Activated CD8-positive, alpha-beta memory T cell treated with anti-CD3 and anti-CD28 coated beads, Interleukin-2, amount 10 ng/mL, durations not matched to agents 7 days and 5 days (primary cell): Measurements from ENCODE around the gene MCCD1. TPM values are rescaled to one million over a fixed set of nuclear protein-coding genes. Genes with fewer than 3 reads are reported as not detected.
"Not testable (repeated sequence)": the region's sequence is repeated elsewhere in the genome, so short reads cannot be mapped to it uniquely, and the experiment has no call there.

Experiments
- ATAC-seq: fragments of 150-1000 bp; cut with Tn5 transposase; one replicate; pipeline ENCODE4 v1.10.0; 2021; ENCODE audit warnings: moderate library complexity
- CTCF ChIA-PET: fragments of 350-600 bp; sonication (Branson Sonifier 250); formaldehyde crosslinking; loops from one replicate; lab custom pipeline; 2021; ENCODE audit warnings: antibody characterized with exemption; lab: Charles Lee
- DNase-seq: peaks from one replicate; pipeline ENCODE4 v3.0.0-alpha.2; 2020
- H3K27ac Mint-ChIP-seq: one replicate; pipeline ENCODE4 v1.8.0; 2021; ENCODE audit warnings: mild to moderate bottlenecking, mixed read lengths
- H3K27me3 Mint-ChIP-seq: one replicate; pipeline ENCODE4 v1.8.0; 2021; ENCODE audit warnings: mixed read lengths
- H3K36me3 Mint-ChIP-seq: one replicate; pipeline ENCODE4 v1.8.0; 2021; ENCODE audit warnings: mild to moderate bottlenecking, mixed read lengths
- H3K4me1 Mint-ChIP-seq: one replicate; pipeline ENCODE4 v1.8.0; 2021; ENCODE audit warnings: mixed read lengths
- H3K4me3 Mint-ChIP-seq: one replicate; pipeline ENCODE4 v1.8.0; 2021; ENCODE audit warnings: mild to moderate bottlenecking, moderate library complexity, mixed read lengths
- H3K9me3 Mint-ChIP-seq: one replicate; pipeline ENCODE4 v1.8.0; 2022; ENCODE audit warnings: low read depth, mixed read lengths
- total RNA-seq, 2 experiments: library from RNA; stranded (reverse); gene quantifications; one replicate each; pipeline ENCODE4 v1.2.3, GENCODE V29; 2021

MCCD1 gene
- total RNA-seq, 2 experiments from 2014 or later: not detected

DNA sequence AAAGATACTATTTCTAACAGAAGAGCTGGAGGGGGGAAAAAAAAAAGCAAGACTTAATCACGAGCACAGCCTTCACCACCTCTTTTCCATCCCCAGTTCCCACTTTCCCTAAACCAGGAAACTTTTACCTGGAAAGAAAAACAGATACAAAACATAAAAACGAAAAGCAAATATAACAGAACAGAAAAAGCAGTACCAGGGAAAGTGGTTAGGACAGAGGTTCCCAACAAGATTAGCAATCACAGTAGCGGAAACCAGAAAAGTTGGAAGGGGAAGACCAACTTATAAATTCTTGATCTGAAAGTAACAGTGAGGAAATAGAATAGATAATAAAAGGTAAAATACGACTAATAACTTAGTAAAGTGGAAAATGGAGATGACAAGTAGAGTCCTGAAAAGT, 11.9 kb downstream of the MCCD1 start:
- Mint-ChIP-seq H3K4me3 (peak overlapping the region; percentile 94), H3K9me3 (no peaks in the 10 kb centered on the region), H3K36me3 (peaks cover 49% of the 10 kb centered on the region), H3K27ac (peak overlapping the region; percentile 90), H3K4me1 (peaks cover 51% of the 10 kb centered on the region), H3K27me3 (no peaks in the 10 kb centered on the region)
- CTCF ChIA-PET: interaction anchor here (0.9 to 16.9 kb wide), 16 partner anchors 9 to 198 kb away, joined by 3 to 952 read pairs (median 5); partner anchors contain the start of genes ABHD16A, AIF1, BAG6 and GPANK1
- DNase-seq (no peak), ATAC-seq (no peak)

DNA sequence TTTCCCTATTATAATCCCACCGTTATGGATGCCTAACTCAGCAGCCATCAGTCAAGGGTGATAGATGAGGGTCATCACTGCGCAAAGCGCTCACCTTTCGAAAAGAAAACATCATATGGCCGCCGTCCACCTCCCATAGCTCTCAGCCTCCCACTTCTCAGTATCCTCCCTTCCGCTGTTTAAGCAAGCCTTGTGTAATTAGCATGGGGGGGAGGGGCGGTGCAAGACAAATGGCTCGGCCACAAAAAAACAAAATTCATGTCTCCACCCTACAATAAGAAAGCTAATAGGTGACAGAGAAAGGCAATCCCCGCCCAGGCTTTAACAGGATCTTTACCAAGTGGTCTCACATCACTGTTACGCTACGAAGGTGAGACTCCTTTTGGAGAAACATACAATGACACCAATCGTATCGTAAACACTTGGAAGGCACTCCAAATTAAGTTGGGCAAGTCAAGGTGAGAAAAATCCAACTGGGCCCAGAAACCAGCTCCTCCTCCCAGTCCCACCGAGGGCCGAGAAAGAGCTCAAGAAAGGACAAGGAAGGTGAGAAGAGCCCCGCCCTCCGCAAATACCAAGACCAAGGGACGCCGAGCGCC, 12.4 kb downstream of the MCCD1 start:
- peaks cover 44% of the 10 kb centered on the region for H3K36me3 Mint-ChIP-seq
- H3K4me1 Mint-ChIP-seq: peaks cover 51% of the 10 kb centered on the region

DNA sequence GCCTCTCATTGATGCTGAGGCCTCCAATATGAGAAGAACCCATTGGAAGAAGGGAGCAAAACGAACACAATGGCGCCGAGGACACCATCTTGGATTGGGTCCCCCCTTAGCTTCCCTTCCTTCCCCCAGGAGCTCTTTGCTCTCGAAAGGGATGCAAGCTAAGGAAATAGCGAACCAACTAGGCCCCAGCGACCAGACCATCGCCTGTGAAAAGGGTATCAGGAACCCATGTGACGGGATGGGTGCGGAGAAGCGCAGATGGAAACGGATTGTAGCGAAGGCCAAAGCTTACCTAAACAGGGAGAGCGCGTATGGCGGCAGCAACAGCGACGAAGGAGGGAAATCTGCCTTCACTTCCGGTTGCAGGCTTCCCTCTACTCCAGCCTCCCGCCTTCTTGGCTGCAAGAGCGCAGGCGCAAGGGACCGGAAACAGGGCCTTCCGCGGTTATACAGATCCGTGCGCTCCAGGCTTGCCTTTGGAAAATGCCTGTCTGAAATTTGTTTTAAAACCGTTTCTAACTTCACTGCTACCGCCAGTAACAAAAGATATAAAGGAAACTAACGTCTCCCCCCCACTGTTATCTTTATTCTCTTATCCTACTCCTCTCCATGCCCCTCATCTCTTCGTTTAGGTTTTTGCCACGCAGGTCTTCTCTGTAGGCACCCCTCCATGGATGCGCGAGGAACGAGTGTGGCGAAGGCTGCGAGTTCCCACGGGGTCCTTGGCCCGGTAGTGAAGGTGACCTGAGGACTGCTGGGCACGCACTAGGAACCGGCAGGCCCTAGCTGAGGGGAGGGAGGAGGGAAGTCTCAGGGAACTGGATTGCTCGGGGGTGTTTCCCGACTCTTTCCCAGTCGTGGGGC, 13.1 kb downstream of the MCCD1 start, which contains the start of gene DDX39B:
Gene DDX39B (minus strand): TSS at position 346 of the 864 bp plus-strand sequence. CDS start 1,471 bp downstream, outside the sequence.
- peaks cover 50% of the 10 kb centered on the region for H3K4me1 Mint-ChIP-seq
- ATAC-seq (peak; percentile 80), DNase-seq (peak; percentile 97)
- H3K36me3 Mint-ChIP-seq: peaks cover 37% of the 10 kb centered on the region
- H3K27ac Mint-ChIP-seq: peak within 1 kb of the TSS; percentile 90
- H3K27me3 Mint-ChIP-seq: no peaks in the 10 kb centered on the region
- peak within 1 kb of the TSS; percentile 94 for H3K4me3 Mint-ChIP-seq
- H3K9me3 Mint-ChIP-seq: no peaks in the 10 kb centered on the region
- CTCF ChIA-PET: interaction anchor here (0.9 to 16.9 kb wide), 14 partner anchors 9 to 197 kb away, joined by 3 to 952 read pairs (median 5); partner anchors contain the start of genes ABHD16A, GPANK1, LST1 and LTB

More for the DNA sequence above, 12.4 kb downstream of the MCCD1 start:
- CTCF ChIA-PET: interaction anchor here (0.9 to 16.9 kb wide), 14 partner anchors 9 to 198 kb away, joined by 3 to 952 read pairs (median 5); partner anchors contain the start of genes ABHD16A, GPANK1, LST1 and LTB
- H3K27me3 Mint-ChIP-seq: no peaks in the 10 kb centered on the region
- ATAC-seq: peak; percentile 25
- peak overlapping the region; percentile 94 for H3K4me3 Mint-ChIP-seq
- DNase-seq: peak; percentile 82
- H3K9me3 Mint-ChIP-seq: no peaks in the 10 kb centered on the region
- H3K27ac Mint-ChIP-seq: peak overlapping the region; percentile 90

DNA sequence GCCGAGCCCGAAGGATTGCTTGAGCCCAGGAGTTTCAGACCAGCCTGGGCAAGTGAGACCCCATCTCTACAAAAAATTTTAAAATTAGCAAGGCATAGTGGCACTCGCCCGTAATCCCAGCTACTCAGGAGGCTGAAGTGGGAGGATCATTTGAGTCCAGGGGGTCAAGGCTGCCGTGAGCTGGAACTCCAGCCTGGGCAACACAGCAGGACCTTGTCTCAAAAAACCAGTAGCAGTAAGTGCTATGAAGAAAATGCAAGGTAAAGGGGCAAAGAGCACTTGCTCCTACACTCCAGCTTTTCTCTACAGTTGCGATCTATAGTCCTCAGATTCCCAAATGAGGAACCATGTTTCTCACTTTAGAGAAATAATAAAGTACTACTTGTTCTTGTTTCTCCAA, 14.9 kb downstream of the MCCD1 start:
- Mint-ChIP-seq H3K4me1 (peaks cover 55% of the 10 kb centered on the region), H3K27me3 (no peaks in the 10 kb centered on the region), H3K4me3 (no peak overlapping the region), H3K27ac (no peak overlapping the region), H3K9me3 (no peaks in the 10 kb centered on the region), H3K36me3 (peaks cover 27% of the 10 kb centered on the region)
- no peak for ATAC-seq
- DNase-seq: no peak
- CTCF ChIA-PET: interaction anchor here (6.1 to 16.9 kb wide), 2 partner anchors 48 kb away, joined by 88 to 952 read pairs; partner anchors contain the start of genes LST1, LTB, MICB and NCR3

DNA sequence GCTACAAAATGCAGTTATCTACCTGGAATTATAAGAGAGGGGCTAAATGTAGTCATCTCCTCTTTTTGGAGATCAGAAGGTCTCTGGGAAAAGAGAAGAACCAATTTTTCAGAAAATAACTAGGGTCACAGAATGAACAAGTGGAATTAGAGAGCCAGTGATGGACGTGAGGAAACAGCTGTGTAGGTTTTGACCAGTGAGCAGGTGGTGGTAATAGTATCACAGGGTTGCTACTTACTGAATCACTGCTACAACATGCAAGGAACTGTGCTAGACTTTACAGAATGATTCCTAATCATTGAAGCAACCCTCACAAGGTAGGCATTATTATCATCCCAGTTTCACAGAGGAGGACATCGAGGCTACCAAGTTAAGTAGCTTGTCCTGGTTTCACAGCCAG, 15.9 kb downstream of the MCCD1 start:
- Mint-ChIP-seq H3K4me1 (peaks cover 52% of the 10 kb centered on the region), H3K27me3 (no peaks in the 10 kb centered on the region), H3K27ac (no peak overlapping the region), H3K4me3 (no peak overlapping the region), H3K9me3 (no peaks in the 10 kb centered on the region), H3K36me3 (peaks cover 24% of the 10 kb centered on the region)
- CTCF ChIA-PET: interaction anchor here (4.0 to 16.9 kb wide), 2 partner anchors 47 to 48 kb away, joined by 25 to 952 read pairs; partner anchors contain the start of genes LST1, LTB, MICB and NCR3
- no peak for DNase-seq
- no peak for ATAC-seq

DNA sequence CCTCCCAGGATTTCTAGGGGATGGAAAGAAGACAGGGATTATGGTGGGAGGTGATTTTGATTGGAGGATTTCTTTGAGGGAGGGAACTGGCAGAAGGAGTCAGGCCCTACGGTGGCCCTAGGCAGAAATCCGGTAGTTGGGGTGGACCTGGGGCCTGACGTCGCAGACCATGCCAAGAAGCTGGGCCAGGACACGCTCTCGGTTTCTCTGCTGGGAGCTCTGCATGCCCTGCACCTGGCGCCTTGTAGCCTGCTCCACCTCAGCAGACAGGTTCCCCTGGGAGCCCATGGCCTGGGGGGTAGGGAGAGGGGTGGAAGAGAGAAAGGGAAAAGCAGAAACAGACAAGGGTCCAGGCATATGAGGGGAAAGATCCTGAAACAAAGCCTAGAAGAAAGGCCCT, 16.5 kb downstream of the MCCD1 start:
- H3K4me1 Mint-ChIP-seq: peaks cover 49% of the 10 kb centered on the region
- H3K27me3 Mint-ChIP-seq: no peaks in the 10 kb centered on the region
- CTCF ChIA-PET: interaction anchor here (4.0 to 16.9 kb wide), 2 partner anchors 46 to 49 kb away, joined by 25 to 952 read pairs; partner anchors contain the start of genes LST1, LTB, MICB and NCR3
- ATAC-seq (no peak), DNase-seq (no peak)
- no peak overlapping the region for H3K4me3 Mint-ChIP-seq
- no peak overlapping the region for H3K27ac Mint-ChIP-seq
- H3K36me3 Mint-ChIP-seq: peaks cover 19% of the 10 kb centered on the region
- no peaks in the 10 kb centered on the region for H3K9me3 Mint-ChIP-seq

DNA sequence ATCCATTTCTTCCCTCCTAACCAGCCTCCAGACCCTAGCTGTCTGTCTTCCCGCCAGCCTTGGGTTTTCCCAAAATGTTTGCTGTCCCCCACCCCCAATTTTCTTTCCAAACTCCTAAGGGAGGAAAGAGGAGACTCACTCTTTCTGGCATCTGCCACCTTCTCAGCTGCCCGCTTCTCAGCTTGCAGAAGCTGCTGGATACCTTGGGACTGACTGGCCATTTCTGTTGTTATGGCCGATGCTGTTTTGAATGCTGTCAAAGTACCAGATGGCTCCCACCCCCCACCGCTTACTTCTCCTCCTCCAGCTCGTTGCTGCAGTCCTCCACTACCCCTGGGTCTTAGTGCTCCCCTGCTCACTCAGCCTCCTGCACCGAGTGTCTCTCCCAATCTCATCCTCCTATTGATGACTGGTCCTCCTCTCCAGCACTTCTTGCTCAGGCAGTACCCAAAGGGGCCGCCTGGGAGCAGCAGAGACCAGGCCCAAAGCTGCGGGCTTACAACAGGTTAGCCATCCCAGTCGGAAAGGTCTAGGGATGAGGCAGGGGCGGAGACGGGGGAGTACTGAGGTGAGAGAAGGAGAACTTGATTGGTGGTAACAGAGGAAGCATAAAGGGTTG, 17.7 kb downstream of the MCCD1 start, which contains the start of gene ATP6V1G2:
Gene ATP6V1G2 (minus strand): TSS at position 270 of the 619 bp plus-strand sequence. CDS start 49 bp downstream, at position 221.
- Mint-ChIP-seq H3K36me3 (peaks cover 13% of the 10 kb centered on the region), H3K4me1 (peaks cover 54% of the 10 kb centered on the region), H3K27ac (peak within 1 kb of the TSS; percentile 88), H3K27me3 (no peaks in the 10 kb centered on the region), H3K9me3 (no peaks in the 10 kb centered on the region), H3K4me3 (peak within 1 kb of the TSS; percentile 83)
- ATAC-seq (peak; percentile 66), DNase-seq (peak; percentile 95)
- CTCF ChIA-PET: interaction anchor here (0.8 to 16.9 kb wide), 8 partner anchors 29 to 290 kb away, joined by 3 to 952 read pairs (median 6); partner anchors contain the start of genes BAG6, LST1, LTB and MICB

DNA sequence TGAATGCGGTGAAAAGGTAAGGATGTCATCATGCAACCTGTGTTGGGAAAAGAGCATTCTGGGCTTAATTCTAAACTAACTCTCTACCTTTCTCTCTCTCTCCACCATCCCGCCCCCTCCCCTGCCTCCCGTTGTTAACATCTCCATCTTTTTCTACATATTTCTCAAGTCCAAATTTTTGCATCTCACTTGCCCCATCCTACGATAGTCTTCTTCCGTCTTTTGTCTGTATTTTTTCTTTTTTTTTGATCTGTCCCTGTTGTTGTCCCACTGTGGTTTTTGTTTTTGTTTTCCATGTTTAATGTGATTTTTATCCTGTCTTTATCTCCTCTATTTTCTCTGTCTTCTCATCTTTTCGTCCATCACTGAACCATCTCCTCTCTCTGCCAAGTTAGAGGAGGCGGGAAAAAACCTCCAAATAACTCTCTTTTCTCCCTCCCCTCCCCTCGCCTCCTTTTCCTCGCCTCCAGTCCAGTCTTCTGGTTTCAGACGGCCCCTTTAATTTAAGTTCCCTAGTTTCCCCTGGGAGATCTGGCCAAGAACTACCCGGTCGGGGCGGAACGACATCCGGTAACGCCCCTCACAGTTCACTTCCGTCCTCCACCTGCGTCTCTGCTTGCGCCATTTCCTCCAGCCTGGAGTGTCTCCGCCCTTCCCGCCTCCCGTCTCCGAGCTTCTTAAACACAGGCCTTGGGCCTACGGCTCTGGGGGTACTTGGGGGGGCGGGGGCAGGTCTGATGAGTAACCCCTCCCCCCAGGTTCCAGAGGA, 18.4 kb downstream of the MCCD1 start, which contains the start of gene NFKBIL1:
Gene NFKBIL1 (plus strand): TSS at position 651 of the 769 bp plus-strand sequence. CDS start 87 bp downstream, at position 738.
- Mint-ChIP-seq H3K4me3 (peak within 1 kb of the TSS; percentile 83), H3K9me3 (no peaks in the 10 kb centered on the region), H3K27me3 (no peaks in the 10 kb centered on the region), H3K27ac (peak within 1 kb of the TSS; percentile 88), H3K4me1 (peaks cover 56% of the 10 kb centered on the region), H3K36me3 (peaks cover 13% of the 10 kb centered on the region)
- DNase-seq (peak; percentile 96), ATAC-seq (peak; percentile 90)
- CTCF ChIA-PET: interaction anchor here (1.0 to 16.9 kb wide), 10 partner anchors 22 to 289 kb away, joined by 3 to 952 read pairs (median 5); partner anchors contain the start of genes BAG6, LST1, LTA and LTB

DNA sequence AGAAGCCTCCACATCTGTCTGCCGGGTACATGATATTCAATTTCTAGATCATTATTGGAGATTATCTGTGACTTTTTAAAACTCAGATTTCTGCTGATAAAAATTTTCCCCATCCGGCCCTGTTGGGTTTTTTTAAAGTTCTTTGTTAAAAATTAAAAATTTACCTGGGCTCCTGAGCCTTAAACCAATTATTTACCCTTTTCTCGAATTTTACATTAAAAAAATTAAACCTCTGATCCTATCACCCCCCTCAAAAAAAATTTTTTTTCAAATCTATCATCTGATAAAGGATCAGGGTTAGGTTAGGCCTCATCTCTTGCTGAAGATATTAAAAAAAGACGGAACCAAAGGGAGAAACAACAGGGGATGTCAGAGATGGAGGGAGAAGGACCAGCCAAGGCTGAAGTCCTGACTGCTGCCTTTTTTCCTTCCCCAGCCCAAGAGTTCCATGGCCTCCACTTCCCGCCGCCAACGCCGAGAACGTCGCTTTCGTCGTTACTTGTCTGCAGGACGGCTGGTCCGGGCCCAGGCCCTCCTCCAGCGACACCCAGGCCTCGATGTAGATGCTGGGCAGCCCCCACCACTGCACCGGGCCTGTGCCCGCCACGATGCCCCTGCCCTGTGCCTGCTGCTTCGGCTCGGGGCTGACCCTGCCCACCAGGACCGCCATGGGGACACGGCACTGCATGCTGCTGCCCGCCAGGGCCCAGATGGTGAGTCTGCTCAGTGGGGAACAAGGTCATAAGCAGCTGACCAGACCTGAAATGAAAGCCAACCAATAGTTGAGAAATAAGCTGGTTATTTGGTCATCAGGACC, 19.2 kb downstream of the MCCD1 start:
- H3K27ac Mint-ChIP-seq: peak overlapping the region; percentile 88
- CTCF ChIA-PET: interaction anchor here (1.2 to 16.9 kb wide), 10 partner anchors 21 to 191 kb away, joined by 3 to 952 read pairs (median 5); partner anchors contain the start of genes BAG6, LST1, LTA and LTB
- ATAC-seq (no peak), DNase-seq (no peak)
- H3K4me1 Mint-ChIP-seq: peaks cover 55% of the 10 kb centered on the region
- H3K27me3 Mint-ChIP-seq: no peaks in the 10 kb centered on the region
- peaks cover 14% of the 10 kb centered on the region for H3K36me3 Mint-ChIP-seq
- peak overlapping the region; percentile 83 for H3K4me3 Mint-ChIP-seq
- H3K9me3 Mint-ChIP-seq: no peaks in the 10 kb centered on the region

DNA sequence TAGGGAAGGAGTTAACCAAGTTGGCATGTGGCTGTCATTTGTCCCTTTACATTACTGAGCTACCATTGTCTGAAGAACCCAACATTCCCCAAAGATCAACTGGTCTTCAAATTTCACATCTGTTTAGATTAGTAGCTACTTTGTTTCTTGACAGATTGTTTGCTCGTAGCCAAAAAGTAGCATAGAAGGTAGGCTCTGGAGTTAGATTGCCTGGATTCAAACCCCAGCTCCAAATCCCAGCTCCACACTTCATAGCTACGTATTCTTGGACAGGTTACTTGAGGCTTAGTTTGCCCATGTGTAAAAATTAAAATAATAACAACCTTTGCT, 19.7 kb downstream of the MCCD1 start:
- peak overlapping the region; percentile 88 for H3K27ac Mint-ChIP-seq
- H3K4me1 Mint-ChIP-seq: peaks cover 49% of the 10 kb centered on the region
- H3K4me3 Mint-ChIP-seq: peak overlapping the region; percentile 83
- no peaks in the 10 kb centered on the region for H3K27me3 Mint-ChIP-seq
- DNase-seq (no peak), ATAC-seq (no peak)
- no peaks in the 10 kb centered on the region for H3K9me3 Mint-ChIP-seq
- H3K36me3 Mint-ChIP-seq: peaks cover 16% of the 10 kb centered on the region
- CTCF ChIA-PET: interaction anchor here (1.2 to 16.9 kb wide), 8 partner anchors 20 to 190 kb away, joined by 3 to 952 read pairs (median 4); partner anchors contain the start of genes LST1, LTA, LTB and NCR3

DNA sequence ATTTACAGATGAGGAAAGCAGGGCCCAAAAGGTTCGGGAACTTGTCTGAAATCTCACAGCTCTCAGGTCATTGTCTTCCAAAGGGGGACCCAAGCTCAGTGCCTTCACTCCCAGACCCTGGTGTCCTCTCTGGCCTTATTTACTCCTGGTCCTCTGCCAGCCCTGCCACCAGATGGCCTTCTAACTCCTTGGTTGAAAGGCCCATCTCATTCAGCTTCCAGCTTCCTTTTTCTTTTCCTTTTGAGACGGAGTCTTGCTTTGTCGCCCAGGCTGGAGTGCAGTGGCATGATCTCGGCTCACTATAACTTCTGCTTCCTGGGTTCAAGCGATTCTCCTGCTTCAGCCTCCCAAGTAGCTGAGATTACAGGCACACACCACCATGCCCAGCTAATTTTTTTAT, 22.6 kb downstream of the MCCD1 start:
- not testable (repeated sequence) for H3K9me3 Mint-ChIP-seq, ATAC-seq, H3K27ac Mint-ChIP-seq, H3K27me3 Mint-ChIP-seq, H3K4me3 Mint-ChIP-seq
- peaks cover 19% of the 10 kb centered on the region for H3K36me3 Mint-ChIP-seq
- CTCF ChIA-PET: interaction anchor here (0.7 to 16.9 kb wide), 17 partner anchors 10 to 313 kb away, joined by 3 to 952 read pairs (median 6); partner anchors contain the start of genes DDX39B, LST1, LTA and LTB
- peak; percentile 75 for DNase-seq
- H3K4me1 Mint-ChIP-seq: peaks cover 51% of the 10 kb centered on the region
